Measurements from ENCODE around the gene ECI1.

The ECI1 gene

GRCh38 chr16:2211923-2212347, 39.5 kb downstream of the ECI1 start:
- TF ChIP-seq CTCF (conservative IDR thresholded peaks at IDR 0.05; ENCODE audit: low read depth, low read length) = no peak
- H3K4me3 ChIP-seq (ENCODE audit: low read length) = no peak overlapping the region
- DNase-seq (ENCODE audit: low read depth) = no peak

GRCh38 chr16:2210386-2211365, 40.7 kb downstream of the ECI1 start, which contains the start of gene BRICD5:
BRICD5 (minus strand) TSS chr16:2210863; CDS start chr16:2210833, 30 bp downstream.
- no peak for DNase-seq (ENCODE audit: low read depth)
- TF ChIP-seq CTCF (conservative IDR thresholded peaks at IDR 0.05; ENCODE audit: low read depth, low read length) = no peak
- H3K4me3 ChIP-seq (ENCODE audit: low read length) = no peak within 1 kb of the TSS

GRCh38 chr16:2210009-2210332, 41.4 kb downstream of the ECI1 start:
- no peak for TF ChIP-seq CTCF (conservative IDR thresholded peaks at IDR 0.05; ENCODE audit: low read depth, low read length)
- no peak for DNase-seq (ENCODE audit: low read depth)
- no peak overlapping the region for H3K4me3 ChIP-seq (ENCODE audit: low read length)

- no peak overlapping the region for H3K4me3 ChIP-seq (ENCODE audit: low read length)
- no peak for TF ChIP-seq CTCF (conservative IDR thresholded peaks at IDR 0.05; ENCODE audit: low read depth, low read length)
- DNase-seq (ENCODE audit: low read depth) = no peak
Observed at GRCh38 chr16:2209258-2210008, 42.0 kb downstream of the ECI1 start.

GRCh38 chr16:2208772-2209171, 42.6 kb downstream of the ECI1 start:
- DNase-seq (ENCODE audit: low read depth) = no peak
- H3K4me3 ChIP-seq (ENCODE audit: low read length) = no peak overlapping the region
- no peak for TF ChIP-seq CTCF (conservative IDR thresholded peaks at IDR 0.05; ENCODE audit: low read depth, low read length)

GRCh38 chr16:2208308-2208707, 43.1 kb downstream of the ECI1 start:
- TF ChIP-seq CTCF (conservative IDR thresholded peaks at IDR 0.05; ENCODE audit: low read depth, low read length) = no peak
- H3K4me3 ChIP-seq (ENCODE audit: low read length) = no peak overlapping the region
- no peak for DNase-seq (ENCODE audit: low read depth)

All from retinal pigment epithelial cell (primary cell).